HG03432 (cell line): Measurements from ENCODE around the gene SLC43A1.

Source experiments
- ATAC-seq: cut with Tn5 transposase; IDR thresholded peaks from one replicate; pipeline ENCODE4 v1.9.1; 2021; ENCODE audit warnings: mild to moderate bottlenecking, moderate library complexity; ENCODE audit not compliant: unreplicated experiment

SLC43A1 gene

DNA sequence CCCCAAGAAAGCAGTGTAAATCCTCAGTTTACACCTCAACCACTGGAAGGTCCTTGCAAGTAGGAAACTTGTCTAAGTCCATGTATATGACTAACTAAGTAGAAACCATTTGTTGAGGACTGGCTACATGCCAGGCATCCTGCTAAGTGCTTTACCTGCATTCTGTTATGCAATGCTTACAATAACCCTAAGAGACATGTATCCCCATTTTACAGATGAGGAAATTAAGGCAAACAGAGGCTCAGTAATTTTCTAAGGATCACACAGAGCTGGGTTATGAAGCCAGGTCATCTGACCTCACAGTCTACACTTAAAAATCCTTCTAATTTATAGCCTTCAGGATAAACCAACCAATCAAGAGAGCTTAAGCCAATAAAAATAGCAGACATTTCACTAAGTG is 13.5 kb upstream of the SLC43A1 start:
- no peak for ATAC-seq

- no peak for ATAC-seq
Observed at GRCh38 chr11:57527056-57527631, 11.6 kb upstream of the SLC43A1 start.

DNA sequence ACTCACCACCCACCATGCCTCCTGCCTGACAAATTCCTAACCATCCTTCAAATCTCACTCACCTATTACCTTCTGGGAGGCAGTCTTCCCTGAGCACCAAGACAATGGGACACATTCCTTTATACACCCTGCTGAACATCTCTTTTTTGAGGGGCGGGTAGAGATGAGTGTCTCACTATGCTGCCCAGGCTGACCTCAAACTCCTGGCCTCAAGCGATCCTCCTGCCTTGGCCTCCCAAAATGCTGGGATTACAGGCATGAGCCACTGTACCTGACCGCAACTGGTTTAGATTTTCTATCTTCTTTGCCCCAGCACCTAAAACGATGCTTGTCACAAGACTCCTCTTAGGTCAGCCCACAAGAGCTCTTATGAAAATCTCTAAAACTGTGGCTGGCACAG is 7.9 kb upstream of the SLC43A1 start:
- ATAC-seq: no peak

GRCh38 chr11:57521116-57521515 is 5.6 kb upstream of the SLC43A1 start:
- no peak for ATAC-seq

DNA sequence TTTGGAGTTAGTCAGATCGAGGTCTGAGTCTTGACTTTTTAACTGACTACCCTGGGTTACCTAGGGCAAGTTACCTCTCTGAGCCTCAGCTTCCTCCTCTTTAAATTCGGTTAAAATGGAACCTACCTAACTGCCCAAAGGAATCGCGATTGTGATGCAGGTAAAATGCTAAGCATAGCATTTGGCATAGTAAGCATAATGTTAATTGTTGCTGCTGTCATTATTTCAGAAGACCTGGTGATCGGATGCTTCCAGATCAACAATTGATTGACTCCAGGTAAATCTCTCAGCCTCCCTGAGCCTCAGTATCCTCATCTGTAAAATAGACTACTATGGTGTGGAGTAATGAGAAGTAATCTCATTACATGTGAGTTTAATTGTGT is 550 bp upstream of the SLC43A1 start:
- ATAC-seq: no peak

DNA sequence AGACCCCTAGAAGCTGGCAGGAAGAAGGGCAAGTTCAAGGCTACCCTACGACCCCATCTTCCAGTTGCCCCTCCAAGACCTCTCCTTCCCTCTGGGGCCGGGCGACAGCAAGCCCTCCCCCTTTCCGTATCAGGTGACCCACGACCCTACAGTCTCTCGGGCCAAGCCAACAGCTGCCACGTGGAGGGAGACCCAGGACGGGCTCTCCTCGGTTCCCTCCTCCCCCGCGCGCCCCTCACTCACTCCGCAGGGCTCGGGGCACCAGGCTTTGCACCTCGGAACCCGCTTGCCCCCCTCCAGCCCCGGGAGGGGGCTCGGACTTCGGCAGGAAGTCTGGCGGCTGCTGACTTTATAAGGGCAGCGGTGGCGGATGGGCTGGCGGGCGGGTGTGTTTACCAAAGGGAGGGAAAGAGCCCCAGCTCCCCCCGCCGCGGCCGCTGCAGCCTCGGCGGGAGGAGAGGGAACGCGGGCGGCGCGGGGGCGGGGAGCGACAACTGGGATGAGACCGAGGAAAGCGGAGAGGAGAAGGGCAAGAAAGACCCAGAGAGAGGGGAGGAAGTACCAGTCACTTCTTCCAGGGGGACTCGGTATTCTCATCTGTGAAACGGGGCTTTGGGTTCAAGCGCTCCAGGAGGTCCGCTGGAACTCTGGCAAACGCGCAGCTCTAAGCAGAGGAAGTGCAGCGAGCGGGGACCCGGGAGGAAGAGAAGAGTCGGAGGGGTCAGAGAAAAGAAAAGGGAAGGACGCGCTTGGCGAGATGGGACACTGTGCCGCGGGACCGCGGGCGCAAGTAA is 767 bp downstream of the SLC43A1 start:
- ATAC-seq: peak; percentile 51

GRCh38 chr11:57513911-57514537 is 1.5 kb downstream of the SLC43A1 start:
- peak; percentile 35 for ATAC-seq

DNA sequence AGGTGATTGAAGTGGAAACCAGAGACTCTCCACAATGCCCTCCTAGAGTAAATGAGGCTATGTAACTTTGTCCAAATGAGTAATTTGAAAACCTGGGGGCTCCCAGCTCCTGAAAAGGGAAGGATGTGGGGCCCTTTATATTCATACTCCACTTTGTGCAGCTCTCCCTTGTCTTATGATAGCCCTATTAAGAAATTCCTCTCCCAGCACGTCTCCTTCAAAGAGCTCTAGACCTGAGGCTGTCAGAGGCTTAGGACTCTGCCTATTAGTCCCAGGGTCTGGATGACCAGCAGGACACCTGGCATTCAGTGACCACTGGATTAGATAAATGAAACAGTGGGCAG is 2.1 kb downstream of the SLC43A1 start:
- ATAC-seq: no peak

DNA sequence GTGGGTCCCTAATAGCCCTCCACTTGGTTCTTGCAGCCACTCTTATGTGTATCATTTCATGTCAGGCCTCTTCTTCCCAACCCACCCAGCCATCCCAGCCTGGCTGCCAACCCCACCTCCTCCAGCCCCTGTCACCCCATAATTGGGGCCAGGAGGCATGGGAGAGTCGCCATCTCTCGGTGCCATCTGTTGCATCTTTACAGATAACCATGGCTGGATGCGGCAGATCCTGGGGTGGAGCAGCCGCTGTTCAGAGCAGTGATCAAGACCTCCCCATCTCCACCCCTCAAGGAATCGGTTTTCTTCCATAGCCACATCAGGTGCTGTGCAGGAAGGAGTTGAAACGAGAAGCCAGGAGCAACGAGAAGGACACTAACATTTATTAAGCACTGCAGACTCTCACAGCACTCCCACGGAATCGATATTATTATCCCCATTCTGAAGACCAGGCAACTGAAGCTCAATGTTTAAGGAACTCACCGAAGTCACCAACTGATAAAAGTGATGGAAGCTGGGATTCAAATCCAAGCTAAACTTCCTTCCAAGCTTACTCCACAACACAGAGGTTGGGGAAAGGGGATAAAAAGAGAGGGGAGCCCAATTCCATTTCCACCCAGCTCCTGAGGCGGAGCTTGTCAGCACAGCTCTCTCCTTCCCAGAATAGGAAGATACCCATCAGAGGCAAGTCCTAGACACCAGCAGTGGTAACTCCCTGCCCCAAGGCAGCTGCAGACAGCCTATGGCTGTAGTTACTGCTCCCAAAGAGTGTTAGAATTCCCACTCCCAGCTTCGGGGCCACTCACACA is 2.7 kb downstream of the SLC43A1 start:
- ATAC-seq: no peak

DNA sequence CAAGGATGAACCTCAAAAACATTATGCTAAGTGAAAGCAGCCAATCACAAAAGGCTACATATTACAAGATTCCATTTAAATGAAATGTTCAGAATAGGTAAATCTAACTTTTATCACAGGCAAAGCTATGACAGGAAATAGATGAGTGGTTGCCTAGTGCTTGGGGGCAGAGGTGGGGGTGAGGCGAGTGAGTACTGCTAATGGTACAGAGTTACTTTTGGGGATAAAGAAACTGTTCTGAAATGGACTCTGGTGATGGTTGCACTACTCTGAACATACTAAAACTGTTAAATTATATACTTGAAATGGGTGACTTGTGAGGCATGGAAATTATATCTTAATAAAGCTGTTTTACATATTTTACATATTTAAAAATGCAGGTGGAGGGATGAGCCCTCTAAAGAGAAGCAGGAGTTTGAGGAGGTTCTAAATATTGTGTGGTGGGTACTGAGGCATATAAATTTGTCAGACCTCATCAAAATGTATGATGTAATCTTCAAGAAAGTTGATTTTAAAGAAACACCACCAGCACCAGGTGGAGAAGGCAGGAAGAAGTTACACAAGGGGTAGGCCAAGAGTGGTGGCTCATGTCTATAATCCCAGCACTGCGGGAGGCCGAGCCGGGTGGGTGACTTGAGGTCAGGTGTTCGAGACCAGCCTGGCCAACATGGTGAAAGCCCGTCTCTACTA is 3.6 kb downstream of the SLC43A1 start:
- no peak for ATAC-seq

DNA sequence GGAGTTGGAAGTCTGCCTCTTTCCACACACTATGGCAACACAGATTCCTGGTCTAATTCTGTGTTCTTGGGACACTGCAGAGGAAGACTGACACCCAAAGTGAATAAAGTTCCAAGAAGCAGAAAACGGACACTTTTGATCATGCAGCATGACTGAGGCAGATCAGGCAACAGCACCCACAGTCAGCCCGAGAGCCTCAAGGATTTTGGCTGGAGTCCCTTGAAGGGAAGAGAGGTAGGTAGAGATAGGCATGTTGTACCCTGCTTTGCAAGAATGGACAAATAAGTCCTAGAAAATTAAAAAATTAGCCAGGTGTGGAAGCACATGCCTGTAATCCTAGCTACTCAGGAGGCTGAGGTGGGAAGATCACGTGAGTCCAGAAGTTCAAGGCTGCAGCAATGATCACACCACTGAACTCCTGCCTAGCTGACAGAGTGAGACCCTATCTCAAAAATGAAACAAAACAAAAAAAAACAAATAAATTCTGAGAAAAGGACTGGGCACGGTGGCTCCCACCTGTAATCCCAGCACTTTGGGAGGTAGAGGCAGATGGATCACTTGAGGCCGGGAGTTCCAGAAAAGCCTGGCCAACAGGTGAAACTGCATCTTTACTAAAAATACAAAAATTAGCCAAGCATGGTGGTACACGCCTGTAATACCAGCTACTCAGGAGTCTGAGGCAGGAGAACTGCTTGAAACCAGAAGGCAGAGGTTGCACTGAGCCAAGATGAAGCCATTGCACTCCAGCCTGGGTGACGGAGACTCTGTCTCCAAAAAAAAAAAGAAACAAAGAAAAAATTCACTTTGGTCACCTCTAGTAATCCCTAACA is 6.9 kb downstream of the SLC43A1 start:
- no peak for ATAC-seq

DNA sequence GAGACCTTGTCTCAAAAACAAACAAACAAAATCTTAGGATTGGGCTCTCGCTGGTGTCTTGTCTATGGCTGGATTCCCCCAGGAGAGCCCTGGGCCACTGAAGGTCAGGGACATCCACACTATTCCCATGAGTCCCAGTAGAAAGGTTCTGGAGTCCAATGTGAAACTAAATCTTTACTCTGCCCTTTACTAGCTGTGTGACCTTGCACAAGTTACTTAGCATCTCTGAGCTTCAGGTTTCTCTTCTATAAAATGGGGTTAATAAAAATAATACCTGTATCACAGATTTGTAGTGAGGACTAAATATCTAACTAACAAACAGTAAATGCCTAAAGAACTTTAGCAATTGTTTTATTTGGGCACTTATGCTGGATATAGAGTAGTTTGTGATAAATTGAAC is 9.0 kb downstream of the SLC43A1 start:
- no peak for ATAC-seq

DNA sequence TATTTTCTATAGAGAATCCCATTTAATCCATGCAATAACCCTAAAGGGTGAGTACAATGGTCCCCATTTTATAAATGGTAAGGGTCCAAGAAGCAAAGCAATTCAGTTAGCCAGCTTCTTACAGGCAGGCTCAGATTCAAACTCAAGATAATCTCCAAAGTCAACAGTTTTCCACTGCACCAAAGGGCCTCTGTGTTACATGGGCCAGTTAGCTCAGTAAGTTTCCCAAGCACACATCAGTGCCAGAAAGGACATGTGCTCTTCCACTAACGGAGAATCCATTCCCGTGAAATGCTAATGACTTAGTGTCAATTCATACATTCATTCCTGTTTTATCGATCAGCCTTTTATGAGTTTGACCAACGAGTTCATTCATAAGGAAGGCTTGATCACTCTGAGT is 11.0 kb downstream of the SLC43A1 start:
- ATAC-seq: no peak

DNA sequence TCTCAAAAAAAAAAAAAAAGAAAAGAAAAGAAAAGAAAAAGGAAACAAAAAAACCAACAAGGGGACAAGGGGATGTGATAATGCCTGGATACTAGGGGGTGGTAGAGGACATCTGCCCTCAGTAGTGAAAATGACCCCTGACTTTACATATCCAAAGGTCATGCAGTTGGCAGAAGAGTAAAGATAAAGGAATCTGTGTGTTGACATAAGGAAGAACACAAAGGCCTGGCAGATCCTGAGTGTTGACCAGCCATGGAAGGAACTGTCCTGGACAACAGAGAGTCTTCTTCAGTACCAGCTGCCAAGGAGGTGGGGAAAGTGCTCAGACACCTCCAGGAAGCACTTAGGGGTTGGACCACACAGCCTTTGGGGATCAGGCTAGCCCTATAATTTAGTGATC is 12.6 kb downstream of the SLC43A1 start:
- no peak for ATAC-seq

DNA sequence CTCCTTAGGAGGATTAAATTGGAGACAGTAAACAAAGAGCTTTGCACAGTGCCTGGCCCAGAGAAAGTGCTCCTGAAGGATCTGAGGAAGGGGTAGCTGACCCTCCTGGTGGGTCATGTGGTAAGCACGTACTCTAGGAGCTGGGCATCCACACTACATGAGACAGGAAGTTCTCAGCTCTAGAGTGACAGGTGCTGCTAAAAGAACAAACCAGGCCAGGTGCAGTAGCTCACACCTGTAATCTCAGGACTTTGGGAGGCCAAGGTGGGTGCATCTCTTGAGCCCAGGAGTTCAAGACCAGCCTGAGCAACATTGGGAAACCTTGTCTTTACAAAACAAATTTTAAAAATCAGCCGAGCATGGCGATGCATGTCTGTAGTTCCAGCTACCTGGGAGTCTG is 13.1 kb downstream of the SLC43A1 start:
- ATAC-seq: no peak

DNA sequence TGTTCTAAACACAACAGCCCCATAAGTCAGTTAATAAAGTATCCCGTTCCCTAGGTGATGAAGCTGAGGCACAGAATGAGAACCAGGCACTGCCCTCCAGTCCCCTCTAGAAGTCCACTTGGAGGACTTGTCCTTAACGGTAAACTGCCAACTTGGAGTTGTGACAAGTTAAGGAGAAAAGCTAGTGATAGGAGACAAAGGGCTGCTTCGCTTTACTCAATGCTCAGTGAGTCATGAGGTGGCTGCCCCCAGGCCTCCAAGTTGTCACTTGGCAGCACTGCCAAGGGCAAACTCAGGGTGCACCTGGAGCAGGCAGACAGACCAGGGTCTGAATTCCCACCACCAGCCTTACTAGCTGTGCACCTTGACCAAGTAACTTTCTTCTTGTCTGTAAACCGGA is 13.5 kb downstream of the SLC43A1 start:
- no peak for ATAC-seq

- ATAC-seq: no peak
Observed at GRCh38 chr11:57500926-57501325, 14.6 kb downstream of the SLC43A1 start.

GRCh38 chr11:57500515-57500914 is 15.0 kb downstream of the SLC43A1 start:
- no peak for ATAC-seq

GRCh38 chr11:57499983-57500461 is 15.5 kb downstream of the SLC43A1 start:
- ATAC-seq: no peak

- peak; percentile 100 for ATAC-seq
Observed at GRCh38 chr11:57499413-57499982, 16.0 kb downstream of the SLC43A1 start.
